HCEC 1CT (cell line): ENCODE data around the gene PHACTR1.
"Not testable (repeated sequence)": the region's sequence is repeated elsewhere in the genome, so short reads cannot be mapped to it uniquely, and the experiment has no call there.

Experiments
- DNase-seq: peaks from one replicate; pipeline ENCODE4 v3.0.0-alpha.2; 2017

The PHACTR1 gene

GRCh38 chr6:12916006-12916405 lies 199.4 kb downstream of the PHACTR1 start:
- no peak for DNase-seq

- no peak for DNase-seq
Observed at GRCh38 chr6:12916420-12917136, 200.0 kb downstream of the PHACTR1 start.

- DNase-seq = no peak
Observed at GRCh38 chr6:12921467-12921866, 204.9 kb downstream of the PHACTR1 start.

- peak; percentile 26 for DNase-seq
Observed at GRCh38 chr6:12923644-12924235, 207.2 kb downstream of the PHACTR1 start.

- DNase-seq = no peak
Observed at GRCh38 chr6:12924911-12925310, 208.3 kb downstream of the PHACTR1 start.

GRCh38 chr6:12927746-12928145 lies 211.2 kb downstream of the PHACTR1 start:
- DNase-seq = no peak

- no peak for DNase-seq
Observed at GRCh38 chr6:12929678-12930077, 213.1 kb downstream of the PHACTR1 start.

GRCh38 chr6:12931639-12932038 lies 215.1 kb downstream of the PHACTR1 start:
- no peak for DNase-seq

- DNase-seq = no peak
Observed at GRCh38 chr6:12935637-12936036, 219.1 kb downstream of the PHACTR1 start.

GRCh38 chr6:12937971-12938370 lies 221.4 kb downstream of the PHACTR1 start:
- DNase-seq = no peak

- DNase-seq = no peak
Observed at GRCh38 chr6:12939314-12939713, 222.7 kb downstream of the PHACTR1 start.

GRCh38 chr6:12941422-12941821 lies 224.9 kb downstream of the PHACTR1 start:
- peak; percentile 43 for DNase-seq

- DNase-seq = no peak
Observed at GRCh38 chr6:12943549-12943948, 227.0 kb downstream of the PHACTR1 start.

GRCh38 chr6:12944001-12944400 lies 227.4 kb downstream of the PHACTR1 start:
- no peak for DNase-seq

GRCh38 chr6:12944528-12944927 lies 228.0 kb downstream of the PHACTR1 start:
- not testable (repeated sequence) for DNase-seq

GRCh38 chr6:12947151-12947871 lies 230.7 kb downstream of the PHACTR1 start:
- DNase-seq = no peak

- DNase-seq = no peak
Observed at GRCh38 chr6:12947967-12948366, 231.4 kb downstream of the PHACTR1 start.

GRCh38 chr6:12950976-12951375 lies 234.4 kb downstream of the PHACTR1 start:
- DNase-seq = no peak

- no peak for DNase-seq
Observed at GRCh38 chr6:12951415-12951814, 234.8 kb downstream of the PHACTR1 start.

- no peak for DNase-seq
Observed at GRCh38 chr6:12952318-12952717, 235.8 kb downstream of the PHACTR1 start.

- DNase-seq = no peak
Observed at GRCh38 chr6:12955956-12956355, 239.4 kb downstream of the PHACTR1 start.

GRCh38 chr6:12956991-12957320 lies 240.4 kb downstream of the PHACTR1 start:
- DNase-seq = no peak

- peak; percentile 65 for DNase-seq
Observed at GRCh38 chr6:12957321-12958051, 240.9 kb downstream of the PHACTR1 start.
